Esophagus muscularis mucosa (tissue), 4 donors: ENCODE results near the gene DMKN. TPM values are rescaled to one million over a fixed set of nuclear protein-coding genes. Genes with fewer than 3 reads are reported as not detected.

Experiments
- DNase-seq: peaks from one replicate; pipeline ENCODE4 v3.0.0-alpha.2; 2017; ENCODE audit errors: extremely low spot score
- H3K27ac ChIP-seq, 4 donors: fragments of 200-600 bp; sonication (generic); replicated peaks in 1 of 4; 1 replicate in 3 of 4; 2 replicates in 1 of 4; pipeline ENCODE4 v1.5.1; 2016 to 2019; ENCODE audit warnings: mild to moderate bottlenecking in 1 of 4
- H3K27me3 ChIP-seq, 4 donors: fragments of 200-600 bp; sonication (generic); one replicate each; pipeline versions ENCODE4 v1.5.1 to v1.6.0; 2016 to 2019
- H3K36me3 ChIP-seq, 4 donors: fragments of 200-600 bp; sonication (generic); one replicate each; pipeline ENCODE4 v1.5.1; 2016 to 2019
- H3K4me1 ChIP-seq, 4 donors: fragments of 200-600 bp; sonication (generic); one replicate each; pipeline ENCODE4 v1.5.1; 2016 to 2019
- H3K4me3 ChIP-seq, 4 donors: fragments of 200-600 bp; sonication (generic); 1 replicate in 2 of 4; 2 replicates in 2 of 4; pipeline ENCODE4 v1.5.1; 2016 to 2019; ENCODE audit warnings: mild to moderate bottlenecking in 4 of 4, moderate library complexity in 1 of 4
- H3K9me3 ChIP-seq, 4 donors: fragments of 200-600 bp; sonication (generic); 1 replicate in 3 of 4; 2 replicates in 1 of 4; pipeline ENCODE4 v1.5.1; 2016 to 2019
- CTCF ChIP-seq, 3 experiments: fragments of 200-600 bp in 2 of 3; fragments of 450-650 bp in 1 of 3; sonication (generic) in 2 of 3; IDR thresholded peaks; one replicate each; pipeline ENCODE4 v1.5.1; 2017 to 2019; ENCODE audit warnings: antibody characterized with exemption in 3 of 3, mild to moderate bottlenecking in 2 of 3, moderate library complexity in 1 of 3
- EP300 ChIP-seq: sonication (generic); formaldehyde crosslinking; IDR thresholded peaks from one replicate; pipeline ENCODE4 v1.6.1; 2017; ENCODE audit warnings: antibody characterized with exemption
- POLR2A ChIP-seq: fragments of 450-650 bp; IDR thresholded peaks from one replicate; pipeline ENCODE4 v1.6.1; 2017; ENCODE audit warnings: antibody characterized with exemption, moderate library complexity, mild to moderate bottlenecking, low read depth
- POLR2AphosphoS5 ChIP-seq, 2 donors: sonication (generic); formaldehyde crosslinking; IDR thresholded peaks; one replicate each; pipeline ENCODE4 v1.6.1; 2017; ENCODE audit warnings: antibody characterized with exemption in 2 of 2
- WGBS: methylation state at CpG from one replicate; pipeline ENCODE4 v1.1.5; 2018; 5-methylcytosine and 5-hydroxymethylcytosine counted together
- intact Hi-C: fragments of 100-400 bp; cut with DNase I; formaldehyde crosslinking; loops from one replicate; pipeline ENCODE4 v1.15.1; 2023
- total RNA-seq, 4 donors: library from RNA; depleted of rRNA; stranded (reverse); fragments of >200 nt; gene quantifications; one replicate each; pipeline versions ENCODE4 v1.1.0 to v1.2.1, GENCODE V29; 2016

Gene DMKN
- total RNA-seq, 4 donors from 2014 or later = 1.7 to 5.5 (median 3.8) TPM

GRCh38 chr19:35457173-35457572 lies 56.3 kb downstream of the DMKN start:
- WGBS = 97% methylated on average over 5 of the region's 5 CpGs
- Histone ChIP-seq H3K9me3 (no peaks in the 10 kb centered on the region), H3K4me3 (no peak overlapping the region), H3K27ac (no peak overlapping the region), H3K4me1 (peaks cover 14 to 18% (median 16%) of the 10 kb centered on the region in 4 donors), H3K36me3 (no peaks in the 10 kb centered on the region), H3K27me3 (no peaks in the 10 kb centered on the region)
- intact Hi-C loops = no loop called here
- TF ChIP-seq EP300 (no peak), POLR2AphosphoS5 (IDR thresholded peaks at IDR 0.05) (no peak), POLR2A (no peak), CTCF (IDR thresholded peaks at IDR 0.05) (no peak)
- DNase-seq = no peak

- no peaks in the 10 kb centered on the region for H3K9me3 ChIP-seq
- no peak overlapping the region for H3K27ac ChIP-seq
- TF ChIP-seq POLR2A = no peak
- TF ChIP-seq EP300 = no peak
- no peak for TF ChIP-seq CTCF (IDR thresholded peaks at IDR 0.05)
- TF ChIP-seq POLR2AphosphoS5 (IDR thresholded peaks at IDR 0.05) = no peak
- intact Hi-C loops = no loop called here
- no peak overlapping the region for H3K4me3 ChIP-seq
- no peaks in the 10 kb centered on the region for H3K36me3 ChIP-seq
- WGBS = 75% methylated on average over 3 of the region's 3 CpGs
- DNase-seq = no peak
- peaks cover 10 to 17% (median 13%) of the 10 kb centered on the region in 4 donors for H3K4me1 ChIP-seq
- peaks cover 0 to 2% (median 0%) of the 10 kb centered on the region in 4 donors for H3K27me3 ChIP-seq
These were observed 57.7 kb downstream of the DMKN start for GRCh38 chr19:35455616-35456201.

- no peaks in the 10 kb centered on the region for H3K36me3 ChIP-seq
- no peak for TF ChIP-seq CTCF (IDR thresholded peaks at IDR 0.05)
- TF ChIP-seq POLR2AphosphoS5 (IDR thresholded peaks at IDR 0.05) = no peak
- TF ChIP-seq EP300 = no peak
- TF ChIP-seq POLR2A = no peak
- no peak overlapping the region for H3K27ac ChIP-seq
- H3K4me3 ChIP-seq = no peak overlapping the region
- no peaks in the 10 kb centered on the region for H3K9me3 ChIP-seq
- no peak for DNase-seq
- WGBS = 85% methylated on average over 2 of the region's 2 CpGs
- intact Hi-C loops = no loop called here
- H3K27me3 ChIP-seq = peaks cover 0 to 13% (median 0%) of the 10 kb centered on the region in 4 donors
- peaks cover 8 to 15% (median 12%) of the 10 kb centered on the region in 4 donors for H3K4me1 ChIP-seq
These were observed 58.8 kb downstream of the DMKN start for GRCh38 chr19:35454663-35455062.

GRCh38 chr19:35451338-35452096 lies 61.9 kb downstream of the DMKN start:
- H3K4me1 ChIP-seq = peaks cover 0 to 9% (median 5%) of the 10 kb centered on the region in 4 donors
- DNase-seq = no peak
- no peak overlapping the region for H3K27ac ChIP-seq
- H3K4me3 ChIP-seq = no peak overlapping the region
- WGBS = 72% methylated on average over 7 of the region's 7 CpGs
- H3K27me3 ChIP-seq = peaks cover 0 to 21% (median 0%) of the 10 kb centered on the region in 4 donors
- H3K9me3 ChIP-seq = no peaks in the 10 kb centered on the region
- no peak for TF ChIP-seq EP300
- no peak for TF ChIP-seq POLR2AphosphoS5 (IDR thresholded peaks at IDR 0.05)
- TF ChIP-seq CTCF (IDR thresholded peaks at IDR 0.05) = no peak
- no peak for TF ChIP-seq POLR2A
- H3K36me3 ChIP-seq = no peaks in the 10 kb centered on the region
- intact Hi-C loops = no loop called here
